Myocyte (in vitro differentiated cells): Measurements from ENCODE around the gene TEX261. TPM values are rescaled to one million over a fixed set of nuclear protein-coding genes. Genes with fewer than 3 reads are reported as not detected.
"Not testable (repeated sequence)": the region's sequence is repeated elsewhere in the genome, so short reads cannot be mapped to it uniquely, and the experiment has no call there.

ENCODE experiments used
- DNase-seq: peaks from one replicate; pipeline ENCODE4 v3.0.0-alpha.2; 2012; ENCODE audit warnings: low read depth
- polyA plus RNA-seq: library from polyadenylated mRNA; unstranded; fragments of >200 nt; gene quantifications from one replicate; pipeline ENCODE4 v1.2.1, GENCODE V29; 2012; ENCODE audit warnings: missing spikeins
- total RNA-seq: library from RNA; depleted of rRNA; stranded (reverse); fragments of >200 nt; gene quantifications from 2 replicates; pipeline ENCODE4 v1.2.3, GENCODE V29; 2014

Gene TEX261
- total RNA-seq = 37.9 and 51.4 TPM in 2 replicates
- polyA plus RNA-seq = 72.9 TPM

- DNase-seq = peak; percentile 90
Observed at GRCh38 chr2:70994699-70995425, at the start of gene TEX261. Gene TEX261 (minus strand): TSS chr2:70994873. CDS start chr2:70994757, 116 bp downstream.

GRCh38 chr2:71043531-71044407 lies 49.1 kb upstream of the TEX261 start:
- no peak for DNase-seq

DNA sequence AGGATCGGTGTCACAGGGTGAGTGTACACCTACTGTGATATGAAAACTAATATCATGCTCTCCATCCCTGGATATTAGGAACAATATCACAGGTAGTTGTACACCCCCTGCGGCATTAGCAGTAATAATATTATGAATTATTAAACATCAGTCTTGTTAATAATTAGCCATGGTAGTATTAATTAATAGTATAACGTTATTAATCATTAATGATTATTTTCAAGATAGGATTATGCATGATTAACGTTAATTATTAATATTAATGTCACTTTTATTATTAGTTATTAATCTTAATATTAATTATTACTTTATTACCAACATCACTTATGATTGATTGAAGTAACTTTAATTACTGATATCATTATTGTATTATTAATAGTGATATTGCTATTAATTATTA lies 47.6 kb upstream of the TEX261 start:
- no peak for DNase-seq

- not testable (repeated sequence) for DNase-seq
Observed at GRCh38 chr2:71036296-71036695, 41.6 kb upstream of the TEX261 start.

- not testable (repeated sequence) for DNase-seq
Observed at GRCh38 chr2:71023553-71024243, 29.0 kb upstream of the TEX261 start.

DNA sequence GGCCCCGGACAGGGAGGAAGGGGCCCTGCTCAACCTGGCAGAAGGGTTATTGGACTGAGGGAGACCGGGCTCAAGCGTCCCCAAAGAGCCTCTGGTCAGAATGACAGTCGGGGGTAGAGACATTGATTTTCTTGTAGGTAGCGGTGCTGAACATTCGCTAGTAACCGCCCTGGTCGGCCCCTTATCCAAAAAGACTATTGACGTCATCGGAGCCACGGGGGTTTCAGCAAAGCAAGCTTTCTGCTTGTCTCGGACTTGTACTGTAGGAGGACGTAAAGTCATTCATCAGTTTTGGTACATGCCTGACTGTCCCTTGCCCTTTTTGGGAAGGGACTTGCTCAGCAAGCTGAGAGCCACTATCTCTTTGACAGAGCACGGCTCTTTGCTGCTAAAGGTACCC lies 26.7 kb upstream of the TEX261 start:
- DNase-seq = not testable (repeated sequence)

DNA sequence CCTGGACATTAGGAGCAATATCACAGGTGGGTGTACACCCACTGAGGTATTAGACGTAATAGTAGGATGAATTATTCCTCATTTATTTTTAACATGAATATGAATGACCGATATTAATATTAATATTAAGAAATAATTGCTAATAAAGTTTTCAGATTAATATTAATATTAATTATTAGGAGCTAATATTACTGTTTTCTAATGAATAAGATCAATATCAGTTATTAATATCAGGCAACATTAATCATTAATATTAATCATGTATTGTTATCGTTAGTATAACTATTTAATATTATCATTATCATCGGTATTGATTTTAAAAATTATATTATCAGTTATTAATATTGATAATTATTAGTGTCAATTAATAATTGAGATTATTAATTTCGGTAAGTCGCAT lies 25.3 kb upstream of the TEX261 start:
- DNase-seq = not testable (repeated sequence)

GRCh38 chr2:71018625-71019024 lies 24.0 kb upstream of the TEX261 start:
- DNase-seq = no peak

DNA sequence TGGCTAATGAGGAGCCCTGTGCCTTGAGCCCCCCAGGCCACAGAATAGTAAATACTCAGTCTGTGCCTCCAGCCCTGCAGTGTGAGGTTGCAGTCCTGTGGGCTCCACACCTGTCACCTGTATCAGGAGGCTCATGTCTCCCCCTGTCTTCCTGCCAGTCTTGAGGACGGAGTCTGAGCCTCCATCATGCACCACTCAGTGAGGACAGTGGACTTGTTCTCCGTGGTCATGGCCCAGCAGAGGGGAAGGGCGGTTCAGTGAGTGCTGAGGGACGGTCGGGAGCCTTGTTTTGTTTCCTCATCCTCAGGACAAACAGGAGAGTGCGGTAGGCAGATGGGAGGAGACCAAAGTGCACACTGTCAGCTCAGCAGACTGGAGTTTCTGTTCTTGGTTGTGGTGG lies 17.1 kb upstream of the TEX261 start:
- DNase-seq = not testable (repeated sequence)

DNA sequence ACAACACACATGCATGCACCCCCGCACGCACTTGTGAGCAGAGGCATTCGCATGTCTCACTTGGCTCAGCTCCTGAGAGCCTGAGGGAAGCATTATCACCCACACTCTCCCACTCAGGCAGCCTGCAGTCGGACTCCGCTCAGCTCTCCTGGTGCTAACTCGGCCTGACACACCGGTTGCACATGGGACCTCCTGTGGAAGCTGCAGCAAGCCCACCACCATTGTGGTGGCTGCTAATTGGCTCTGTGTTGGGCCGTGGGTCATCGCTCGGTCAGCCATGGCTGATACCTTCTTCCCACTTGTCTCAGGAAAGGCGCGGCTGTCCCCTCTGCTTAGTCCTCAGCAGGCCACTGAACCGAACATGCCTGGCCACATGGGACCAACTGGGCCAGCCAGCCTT lies 13.7 kb upstream of the TEX261 start:
- DNase-seq = no peak

- no peak for DNase-seq
Observed at GRCh38 chr2:71006955-71007799, 12.5 kb upstream of the TEX261 start.

DNA sequence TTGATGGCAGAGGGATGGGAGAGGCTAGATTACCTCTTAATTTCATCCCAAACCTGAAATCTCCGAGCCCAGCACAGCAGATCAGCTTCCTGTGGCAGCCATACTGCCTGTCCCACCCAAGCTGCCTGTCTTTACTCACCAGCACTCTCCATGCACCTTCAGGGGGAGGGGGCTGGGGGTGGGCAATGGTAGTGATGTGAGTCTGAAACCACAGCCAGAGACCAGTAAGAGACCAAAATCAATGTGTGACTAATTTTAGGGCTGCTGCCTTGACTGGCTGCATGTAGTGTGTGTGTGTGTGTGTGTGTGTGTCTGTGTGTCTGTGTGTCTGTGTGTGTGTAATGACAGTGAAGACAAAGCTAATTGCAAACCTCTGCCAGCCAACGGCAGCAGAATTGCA lies 11.7 kb upstream of the TEX261 start:
- DNase-seq = no peak

DNA sequence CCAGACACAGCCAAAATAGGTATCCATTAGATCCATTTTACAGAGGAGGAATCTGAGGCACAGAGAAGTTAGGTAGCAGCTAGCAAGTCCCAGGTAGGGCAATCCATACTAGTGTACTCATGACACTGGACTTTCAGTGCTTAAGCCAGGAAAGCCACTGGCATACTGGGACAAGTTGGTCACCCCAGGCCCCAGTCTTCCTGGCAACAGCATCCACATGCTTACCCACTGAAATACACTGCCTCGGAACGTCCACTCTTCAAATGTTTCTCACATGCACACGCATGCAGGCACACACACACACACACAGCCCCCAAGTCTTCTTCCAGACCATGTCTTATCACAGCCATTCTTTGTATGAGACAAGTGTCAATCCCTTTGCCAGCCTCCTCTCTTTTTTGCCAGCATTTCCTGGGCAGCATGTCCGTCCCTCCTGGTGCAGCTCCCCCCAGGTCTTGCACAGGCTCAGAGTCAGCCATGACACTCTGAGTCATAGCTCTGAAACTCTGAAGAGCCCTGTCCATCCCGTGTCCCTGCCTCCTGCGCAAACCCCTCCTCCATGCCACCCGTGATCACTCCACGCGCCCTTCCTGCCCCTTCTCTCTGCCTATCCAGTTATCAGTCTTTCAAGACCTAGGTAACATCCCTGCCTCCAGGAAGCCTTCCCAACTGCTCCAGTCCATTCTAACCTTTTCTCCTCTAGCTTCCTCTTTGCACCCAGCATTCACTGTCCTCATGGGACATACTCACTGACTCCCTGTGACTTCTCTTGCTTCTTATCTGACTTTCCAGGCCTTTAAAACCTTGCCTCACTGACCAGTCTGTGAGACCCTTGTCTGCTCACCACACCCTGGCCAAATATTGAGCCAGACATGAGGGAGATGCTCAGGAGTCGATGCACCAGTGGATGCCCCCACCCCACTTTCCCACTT lies 10.9 kb upstream of the TEX261 start:
- DNase-seq = no peak

GRCh38 chr2:71004857-71005256 lies 10.2 kb upstream of the TEX261 start:
- no peak for DNase-seq

- DNase-seq = no peak
Observed at GRCh38 chr2:71003966-71004755, 9.5 kb upstream of the TEX261 start.

- no peak for DNase-seq
Observed at GRCh38 chr2:71003396-71003795, 8.7 kb upstream of the TEX261 start.

- DNase-seq = peak; percentile 18
Observed at GRCh38 chr2:71001981-71002570, 7.4 kb upstream of the TEX261 start.

DNA sequence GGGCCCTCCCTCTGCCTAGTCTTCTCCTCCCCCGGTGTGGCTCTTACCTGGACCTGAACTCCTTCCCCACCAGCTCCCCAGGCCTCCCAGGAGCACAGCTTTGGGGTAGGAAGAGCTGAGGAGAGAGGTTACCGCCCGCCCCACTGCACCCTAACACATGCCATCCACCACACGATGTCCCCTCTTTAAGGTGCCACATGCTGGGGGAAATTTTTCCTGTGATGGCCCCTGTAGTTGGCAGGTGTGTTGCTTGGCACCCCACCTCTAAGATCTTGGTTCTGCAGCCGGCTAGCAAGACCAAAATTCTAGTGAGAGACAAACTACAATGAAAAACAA lies 6.9 kb upstream of the TEX261 start:
- DNase-seq = no peak
